Activated T-helper 1 cell treated with anti-CD3 and anti-CD28 coated beads, Interleukin-12 subunit alpha, Interleukin-12 subunit beta, Interleukin-2, Interleukin-4 antibody, amounts not matched to agents 30 ng/mL and 10 ng/mL and 1 ng/mL, durations not matched to agents 14 hours and 24 hours and 36 hours (primary cell): ENCODE measurements around the gene RNF183. TPM values are rescaled to one million over a fixed set of nuclear protein-coding genes. Genes with fewer than 3 reads are reported as not detected.
A peak's percentile ranks its signal among the peaks of the same experiment; 100 is the strongest.
"Not testable (repeated sequence)": the region's sequence is repeated elsewhere in the genome, so short reads cannot be mapped to it uniquely, and the experiment has no call there.

ENCODE experiments used
- DNase-seq: peaks from one replicate; pipeline ENCODE4 v3.0.0; 2021; ENCODE audit warnings: low spot score
- H3K27ac Mint-ChIP-seq: one replicate; pipeline ENCODE4 v1.8.0; 2021; ENCODE audit warnings: mild to moderate bottlenecking, mixed read lengths
- H3K27me3 Mint-ChIP-seq: one replicate; pipeline ENCODE4 v1.8.0; 2022; ENCODE audit warnings: mild to moderate bottlenecking, moderate library complexity, mixed read lengths; ENCODE audit not compliant: insufficient read depth
- H3K36me3 Mint-ChIP-seq: one replicate; pipeline ENCODE4 v1.8.0; 2021; ENCODE audit warnings: low read depth, mixed read lengths
- H3K4me1 Mint-ChIP-seq: one replicate; pipeline ENCODE4 v1.8.0; 2021; ENCODE audit warnings: low read depth, mixed read lengths
- H3K4me3 Mint-ChIP-seq: one replicate; pipeline ENCODE4 v1.8.0; 2021; ENCODE audit warnings: mild to moderate bottlenecking, moderate library complexity, mixed read lengths
- H3K9me3 Mint-ChIP-seq: one replicate; pipeline ENCODE4 v1.8.0; 2021; ENCODE audit warnings: mixed read lengths
- intact Hi-C: fragments of 100-400 bp; cut with micrococcal nuclease; formaldehyde crosslinking; loops from one replicate; pipeline ENCODE4 v1.15.1; 2024
- total RNA-seq: library from RNA; stranded (reverse); gene quantifications from 2 replicates; pipeline ENCODE4 v1.2.3, GENCODE V29; 2022

The RNF183 gene
- total RNA-seq, 1 donor from 2014 or later = not detected

GRCh38 chr9:113310538-113310937 lies 7.4 kb upstream of the RNF183 start:
- H3K27me3 Mint-ChIP-seq = peaks cover 5% of the 10 kb centered on the region
- H3K27ac Mint-ChIP-seq = no peak overlapping the region
- H3K36me3 Mint-ChIP-seq = no peaks in the 10 kb centered on the region
- no peaks in the 10 kb centered on the region for H3K9me3 Mint-ChIP-seq
- no peak for DNase-seq
- H3K4me1 Mint-ChIP-seq = no peaks in the 10 kb centered on the region
- intact Hi-C loops = no loop called here
- H3K4me3 Mint-ChIP-seq = no peak overlapping the region

- no peak overlapping the region for H3K27ac Mint-ChIP-seq
- intact Hi-C loops = loop anchor here (1.0 to 2.0 kb wide), 3 partner anchors 67 to 349 kb away; partner anchors contain the start of gene HDHD3
These were observed 6.1 kb upstream of the RNF183 start for GRCh38 chr9:113309204-113309813.

DNA sequence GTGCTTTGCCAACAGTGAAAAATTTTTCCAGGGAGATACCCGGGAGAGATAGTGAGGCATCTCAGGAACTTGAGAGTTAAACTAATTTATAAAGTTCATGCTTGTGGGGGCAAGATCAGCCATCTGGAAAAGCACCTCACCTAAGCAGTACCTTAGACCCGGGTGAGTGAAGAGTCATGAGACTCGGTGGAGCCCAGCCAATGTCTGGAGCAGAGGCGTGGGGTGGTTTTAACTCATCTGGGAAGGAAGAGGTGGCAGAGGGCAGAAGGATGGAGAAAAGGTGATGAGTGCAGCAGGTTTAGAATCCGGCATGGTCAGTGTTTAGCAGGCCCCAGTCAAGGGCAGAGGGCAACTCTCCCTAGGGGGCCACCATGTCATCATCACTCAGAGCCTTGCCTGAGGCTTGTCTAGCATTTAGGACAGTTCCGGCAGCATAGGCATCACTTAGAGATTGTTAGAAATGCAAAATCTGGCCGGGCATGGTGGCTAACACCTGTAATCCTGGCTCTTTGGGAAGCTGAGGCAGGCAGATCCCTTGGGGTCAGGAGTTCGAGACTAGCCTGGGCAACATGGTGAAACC lies 4.3 kb upstream of the RNF183 start:
- Mint-ChIP-seq H3K4me1 (no peaks in the 10 kb centered on the region), H3K9me3 (no peaks in the 10 kb centered on the region), H3K4me3 (no peak overlapping the region), H3K36me3 (no peaks in the 10 kb centered on the region), H3K27me3 (peaks cover 8% of the 10 kb centered on the region), H3K27ac (no peak overlapping the region)
- DNase-seq = no peak
- intact Hi-C loops = no loop called here

More at GRCh38 chr9:113309204-113309813, 6.1 kb upstream of the RNF183 start:
- Mint-ChIP-seq H3K4me3 (no peak overlapping the region), H3K4me1 (no peaks in the 10 kb centered on the region), H3K9me3 (no peaks in the 10 kb centered on the region), H3K27me3 (peaks cover 8% of the 10 kb centered on the region), H3K36me3 (no peaks in the 10 kb centered on the region)
- peak; percentile 10 for DNase-seq

GRCh38 chr9:113306566-113306965 lies 3.4 kb upstream of the RNF183 start:
- Mint-ChIP-seq H3K36me3 (no peaks in the 10 kb centered on the region), H3K27ac (no peak overlapping the region), H3K4me3 (no peak overlapping the region), H3K27me3 (peaks cover 12% of the 10 kb centered on the region), H3K9me3 (no peaks in the 10 kb centered on the region), H3K4me1 (no peaks in the 10 kb centered on the region)
- intact Hi-C loops = no loop called here
- no peak for DNase-seq

DNA sequence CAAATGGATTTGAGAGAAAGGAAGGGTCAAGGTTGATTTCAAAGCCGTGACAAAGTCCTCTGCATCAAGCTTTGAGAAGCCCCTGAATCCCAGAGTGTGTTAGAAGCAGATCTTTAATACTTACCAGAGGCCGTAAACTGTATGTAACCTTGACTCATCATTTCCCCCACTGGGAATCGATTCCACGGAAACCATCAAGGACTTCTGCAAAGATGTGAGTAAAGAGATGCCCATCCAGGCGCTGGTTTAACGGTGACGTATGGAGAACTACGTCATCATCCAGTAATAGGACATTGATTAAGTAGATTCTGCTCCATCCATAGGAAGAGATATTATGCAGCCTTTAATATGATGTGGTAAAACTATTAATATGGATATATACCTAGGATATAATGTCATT lies 1.6 kb downstream of the RNF183 start:
- H3K36me3 Mint-ChIP-seq = no peaks in the 10 kb centered on the region
- no peak overlapping the region for H3K4me3 Mint-ChIP-seq
- H3K4me1 Mint-ChIP-seq = no peaks in the 10 kb centered on the region
- DNase-seq = no peak
- no peak overlapping the region for H3K27ac Mint-ChIP-seq
- H3K27me3 Mint-ChIP-seq = peaks cover 17% of the 10 kb centered on the region
- intact Hi-C loops = no loop called here
- no peaks in the 10 kb centered on the region for H3K9me3 Mint-ChIP-seq

DNA sequence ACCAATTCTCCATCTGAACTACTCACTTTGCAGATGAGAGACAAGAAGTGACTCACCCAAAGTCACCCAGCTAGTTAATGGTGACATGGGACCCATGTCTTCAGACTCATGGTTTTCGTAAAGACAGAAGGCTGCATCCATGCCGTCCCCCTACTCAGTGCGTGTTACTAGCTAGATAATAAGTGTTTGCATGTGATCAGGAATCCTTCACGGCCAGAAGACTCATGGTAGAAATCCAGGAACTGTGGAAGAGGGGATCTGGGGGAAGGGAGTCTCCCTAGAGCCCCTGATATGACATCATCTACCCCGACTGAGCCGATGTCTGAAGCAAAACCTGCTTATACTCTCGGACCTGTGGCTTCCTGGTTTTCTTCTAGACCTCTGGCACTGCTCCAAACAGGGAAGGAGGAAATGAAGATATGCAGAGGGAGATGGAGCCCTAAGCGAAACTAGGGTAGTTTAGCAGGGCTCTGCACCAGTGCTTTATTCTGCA lies 3.3 kb downstream of the RNF183 start:
- intact Hi-C loops = no loop called here

GRCh38 chr9:113298924-113299770 lies 4.0 kb downstream of the RNF183 start:
- Mint-ChIP-seq H3K36me3 (no peaks in the 10 kb centered on the region), H3K27ac (no peak overlapping the region), H3K9me3 (no peaks in the 10 kb centered on the region), H3K4me3 (no peak overlapping the region), H3K27me3 (peaks cover 9% of the 10 kb centered on the region), H3K4me1 (no peaks in the 10 kb centered on the region)
- DNase-seq = no peak
- intact Hi-C loops = no loop called here

More for the DNA sequence above, 3.3 kb downstream of the RNF183 start:
- Mint-ChIP-seq H3K4me3 (no peak overlapping the region), H3K36me3 (no peaks in the 10 kb centered on the region), H3K27me3 (peaks cover 9% of the 10 kb centered on the region), H3K4me1 (no peaks in the 10 kb centered on the region), H3K9me3 (no peaks in the 10 kb centered on the region), H3K27ac (no peak overlapping the region)
- DNase-seq = no peak

DNA sequence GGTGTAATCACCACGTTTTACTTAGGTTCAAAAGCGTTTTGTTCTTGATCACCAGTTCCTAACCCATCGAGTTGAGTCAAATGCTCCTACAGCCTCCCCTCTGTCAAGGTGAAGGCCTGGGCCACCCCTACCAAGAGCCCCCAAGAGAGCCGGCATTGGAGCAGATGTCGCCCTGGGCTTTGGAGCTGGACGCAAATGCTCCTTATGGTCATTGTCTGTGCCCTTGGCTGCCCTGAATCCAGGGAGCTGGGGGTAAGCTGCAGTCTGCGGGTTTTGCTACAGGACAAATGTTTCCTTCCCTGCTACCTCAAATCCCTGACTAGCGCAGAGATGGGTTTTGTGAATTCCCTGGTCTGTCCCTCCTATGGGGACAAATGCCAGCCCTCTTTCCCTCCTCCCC lies 4.9 kb downstream of the RNF183 start:
- H3K4me1 Mint-ChIP-seq = no peaks in the 10 kb centered on the region
- H3K9me3 Mint-ChIP-seq = no peaks in the 10 kb centered on the region
- intact Hi-C loops = no loop called here
- DNase-seq = no peak
- peaks cover 9% of the 10 kb centered on the region for H3K27me3 Mint-ChIP-seq
- H3K27ac Mint-ChIP-seq = no peak overlapping the region
- H3K4me3 Mint-ChIP-seq = no peak overlapping the region
- H3K36me3 Mint-ChIP-seq = no peaks in the 10 kb centered on the region

GRCh38 chr9:113296796-113297558 lies 6.2 kb downstream of the RNF183 start:
- Mint-ChIP-seq H3K9me3 (no peaks in the 10 kb centered on the region), H3K4me3 (no peak overlapping the region), H3K27ac (no peak overlapping the region), H3K27me3 (peaks cover 5% of the 10 kb centered on the region), H3K4me1 (no peaks in the 10 kb centered on the region), H3K36me3 (peaks cover 4% of the 10 kb centered on the region)
- no peak for DNase-seq
- intact Hi-C loops = no loop called here

DNA sequence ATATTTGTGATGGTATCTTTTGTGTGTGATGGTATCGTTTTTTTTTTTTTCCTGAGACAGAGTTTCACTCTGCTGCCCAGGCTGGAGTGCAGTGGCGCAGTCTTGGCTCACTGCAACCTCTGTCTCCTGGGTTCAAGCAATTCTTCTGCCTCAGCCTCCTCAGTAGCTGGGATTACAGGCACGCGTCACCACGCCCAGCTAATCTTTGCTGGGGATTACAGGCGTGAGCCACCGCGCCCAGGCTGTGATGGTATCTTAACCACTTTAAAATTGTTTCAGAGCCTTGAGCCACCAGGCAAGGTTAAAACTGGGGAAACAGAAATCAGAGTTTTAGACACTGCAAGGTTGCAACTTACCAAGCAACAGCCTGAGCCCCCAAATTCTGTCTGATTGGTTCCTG lies 6.9 kb downstream of the RNF183 start:
- H3K27me3 Mint-ChIP-seq, DNase-seq, H3K4me1 Mint-ChIP-seq, H3K4me3 Mint-ChIP-seq, H3K27ac Mint-ChIP-seq, intact Hi-C loops, H3K9me3 Mint-ChIP-seq, H3K36me3 Mint-ChIP-seq: not testable (repeated sequence)

DNA sequence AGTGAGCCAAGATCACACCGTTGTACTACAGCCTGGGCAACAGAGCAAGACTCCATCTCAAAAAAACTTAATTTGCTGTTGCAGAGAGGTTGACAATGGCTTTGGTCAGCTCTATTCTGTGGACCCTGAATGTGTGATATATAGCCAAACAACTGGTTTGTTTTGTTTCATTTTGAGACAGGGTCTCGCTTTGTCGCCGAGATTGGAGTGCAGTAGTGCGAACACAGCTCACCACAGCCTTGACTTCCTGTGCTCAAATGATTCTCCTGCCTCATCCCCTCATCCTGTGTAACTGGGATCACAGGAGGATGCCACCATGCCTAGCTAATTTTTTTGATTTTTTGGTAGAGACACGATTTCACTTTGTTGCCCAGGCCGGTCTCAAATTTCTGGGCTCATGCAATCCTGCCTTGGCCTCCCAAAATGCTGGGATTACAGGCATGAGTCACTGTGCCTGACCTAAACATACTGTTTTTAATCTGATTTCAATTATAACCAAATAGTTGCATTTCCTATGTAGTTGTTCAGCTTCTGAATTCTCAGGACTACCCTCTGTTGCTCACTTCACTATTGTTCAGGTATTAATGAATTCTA lies 9.8 kb downstream of the RNF183 start:
- H3K27me3 Mint-ChIP-seq = no peaks in the 10 kb centered on the region
- H3K4me3 Mint-ChIP-seq = no peak overlapping the region
- H3K27ac Mint-ChIP-seq = no peak overlapping the region
- DNase-seq = no peak
- H3K9me3 Mint-ChIP-seq = no peaks in the 10 kb centered on the region
- intact Hi-C loops = no loop called here
- H3K4me1 Mint-ChIP-seq = no peaks in the 10 kb centered on the region
- H3K36me3 Mint-ChIP-seq = peaks cover 30% of the 10 kb centered on the region

DNA sequence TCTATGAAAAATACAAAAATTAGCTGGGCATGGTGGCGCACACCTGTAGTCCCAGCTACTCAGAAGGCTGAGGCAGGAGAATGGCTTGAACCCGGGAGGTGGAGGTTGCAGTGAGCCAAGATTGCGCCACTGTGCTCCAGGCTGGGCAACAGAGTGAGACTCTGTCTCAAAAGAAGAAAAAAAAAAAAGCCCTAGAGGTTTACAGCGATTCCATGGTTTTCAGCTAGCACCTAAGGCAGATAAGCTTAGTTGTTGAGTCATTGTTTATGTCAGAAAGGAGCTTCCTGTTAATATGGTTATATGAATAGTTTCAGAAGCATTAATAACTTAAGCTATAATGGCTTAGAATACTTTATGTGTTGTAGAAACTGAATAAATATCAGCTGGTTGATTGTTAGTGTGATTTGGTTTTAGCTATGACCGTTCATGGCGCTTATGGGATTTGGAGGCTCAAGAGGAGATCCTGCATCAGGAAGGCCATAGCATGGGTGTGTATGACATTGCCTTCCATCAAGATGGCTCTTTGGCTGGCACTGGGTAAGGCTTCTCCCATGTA lies 13.0 kb downstream of the RNF183 start:
- H3K27me3 Mint-ChIP-seq = no peaks in the 10 kb centered on the region
- H3K36me3 Mint-ChIP-seq = peaks cover 48% of the 10 kb centered on the region
- no peaks in the 10 kb centered on the region for H3K9me3 Mint-ChIP-seq
- intact Hi-C loops = no loop called here
- no peak overlapping the region for H3K27ac Mint-ChIP-seq
- no peak for DNase-seq
- H3K4me3 Mint-ChIP-seq = no peak overlapping the region
- no peaks in the 10 kb centered on the region for H3K4me1 Mint-ChIP-seq
